NCI-H1092 treated with DMSO at 0.1 percent for 48 hours (cell line): ENCODE results near the gene PRLR.
A peak's percentile ranks its signal among the peaks of the same experiment; 100 is the strongest.
"Not testable (repeated sequence)": the region's sequence is repeated elsewhere in the genome, so short reads cannot be mapped to it uniquely, and the experiment has no call there.

Experiments
- DNase-seq: peaks from one replicate; lab custom pipeline; 2025; lab: John Stamatoyannopoulos, UW

Gene PRLR

GRCh38 chr5:35124932-35125331 is 105.4 kb downstream of the PRLR start:
- DNase-seq, result no peak

GRCh38 chr5:35122819-35123218 is 107.5 kb downstream of the PRLR start:
- no peak for DNase-seq

GRCh38 chr5:35120715-35121114 is 109.6 kb downstream of the PRLR start:
- DNase-seq, result no peak

GRCh38 chr5:35117967-35118366 is 112.3 kb downstream of the PRLR start:
- no peak for DNase-seq

- no peak for DNase-seq
Observed at GRCh38 chr5:35115920-35116319, 114.4 kb downstream of the PRLR start.

GRCh38 chr5:35114698-35115097 is 115.6 kb downstream of the PRLR start:
- DNase-seq, result no peak

- no peak for DNase-seq
Observed at GRCh38 chr5:35112300-35112699, 118.0 kb downstream of the PRLR start.

GRCh38 chr5:35104550-35104949 is 125.7 kb downstream of the PRLR start:
- not testable (repeated sequence) for DNase-seq

- no peak for DNase-seq
Observed at GRCh38 chr5:35103637-35104299, 126.5 kb downstream of the PRLR start.

GRCh38 chr5:35101720-35102119 is 128.6 kb downstream of the PRLR start:
- DNase-seq, result not testable (repeated sequence)

- DNase-seq, result no peak
Observed at GRCh38 chr5:35101016-35101415, 129.3 kb downstream of the PRLR start.

GRCh38 chr5:35098214-35098613 is 132.1 kb downstream of the PRLR start:
- no peak for DNase-seq

GRCh38 chr5:35096932-35097331 is 133.4 kb downstream of the PRLR start:
- no peak for DNase-seq

- no peak for DNase-seq
Observed at GRCh38 chr5:35096216-35096615, 134.1 kb downstream of the PRLR start.

- DNase-seq, result no peak
Observed at GRCh38 chr5:35095366-35095765, 134.9 kb downstream of the PRLR start.

- no peak for DNase-seq
Observed at GRCh38 chr5:35094948-35095347, 135.3 kb downstream of the PRLR start.

GRCh38 chr5:35092703-35093102 is 137.6 kb downstream of the PRLR start:
- DNase-seq, result no peak

GRCh38 chr5:35091704-35092103 is 138.6 kb downstream of the PRLR start:
- DNase-seq, result no peak

- peak; percentile 42 for DNase-seq
Observed at GRCh38 chr5:35089334-35090314, 140.7 kb downstream of the PRLR start.

- no peak for DNase-seq
Observed at GRCh38 chr5:35087991-35088390, 142.3 kb downstream of the PRLR start.

GRCh38 chr5:35083150-35083549 is 147.1 kb downstream of the PRLR start:
- DNase-seq, result no peak

GRCh38 chr5:35082530-35082929 is 147.8 kb downstream of the PRLR start:
- no peak for DNase-seq

- DNase-seq, result no peak
Observed at GRCh38 chr5:35081134-35081533, 149.2 kb downstream of the PRLR start.
